Measurements from ENCODE around the gene FAHD1.
A peak's percentile ranks its signal among the peaks of the same experiment; 100 is the strongest.
"Not testable (repeated sequence)": the region's sequence is repeated elsewhere in the genome, so short reads cannot be mapped to it uniquely, and the experiment has no call there.

The FAHD1 gene

DNA sequence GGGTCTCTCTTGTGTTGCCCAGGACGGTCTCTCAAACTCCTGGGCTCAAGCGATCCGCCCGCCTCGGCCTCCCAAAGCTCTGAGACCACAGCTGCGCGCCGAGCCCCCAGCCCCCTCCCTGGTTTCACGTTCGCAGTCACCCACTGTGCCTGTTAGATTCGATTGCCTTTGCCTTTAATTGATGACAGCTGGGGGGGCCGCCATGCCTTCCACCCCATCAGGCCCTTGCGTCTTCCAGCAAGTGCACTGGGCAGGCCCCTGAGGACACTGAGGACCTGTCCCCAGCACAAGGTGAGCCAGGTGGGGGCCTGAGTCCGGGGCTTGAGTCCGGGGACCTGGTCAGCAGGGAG is 36.8 kb upstream of the FAHD1 start:
- DNase-seq, result no peak

DNA sequence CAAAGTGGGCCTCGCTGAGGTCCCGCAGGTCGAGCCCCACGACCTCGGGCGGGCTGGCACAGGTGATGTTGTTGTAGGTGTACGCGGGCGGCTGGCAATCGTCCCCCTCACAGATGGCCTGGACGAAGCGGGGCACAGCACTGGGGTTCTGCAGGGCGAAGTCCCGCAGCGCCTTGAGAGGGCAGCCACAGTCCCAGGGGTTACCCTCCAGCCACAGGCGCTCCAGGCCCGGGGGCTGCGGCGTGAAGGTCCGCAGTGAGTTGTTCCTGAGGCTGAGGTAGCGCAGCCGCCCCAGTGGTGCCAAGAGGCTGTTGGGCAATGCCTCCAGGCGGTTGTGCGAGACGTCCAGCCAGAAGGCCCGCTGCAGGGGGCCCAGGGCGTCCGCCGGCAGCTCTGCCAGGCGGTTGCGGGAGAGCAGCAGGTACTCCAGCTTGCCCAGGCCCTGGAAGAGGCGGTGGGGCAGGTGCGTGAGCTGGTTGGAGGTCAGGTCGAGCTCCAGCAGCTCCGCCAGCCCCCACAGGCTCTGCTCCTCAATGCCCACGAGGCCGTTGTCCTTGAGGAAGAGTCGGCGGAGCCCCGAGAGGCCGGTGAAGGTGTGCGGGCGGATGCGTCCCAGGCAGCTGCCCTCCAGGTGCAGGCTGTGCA is 36.3 kb upstream of the FAHD1 start:
- no peak for DNase-seq

DNA sequence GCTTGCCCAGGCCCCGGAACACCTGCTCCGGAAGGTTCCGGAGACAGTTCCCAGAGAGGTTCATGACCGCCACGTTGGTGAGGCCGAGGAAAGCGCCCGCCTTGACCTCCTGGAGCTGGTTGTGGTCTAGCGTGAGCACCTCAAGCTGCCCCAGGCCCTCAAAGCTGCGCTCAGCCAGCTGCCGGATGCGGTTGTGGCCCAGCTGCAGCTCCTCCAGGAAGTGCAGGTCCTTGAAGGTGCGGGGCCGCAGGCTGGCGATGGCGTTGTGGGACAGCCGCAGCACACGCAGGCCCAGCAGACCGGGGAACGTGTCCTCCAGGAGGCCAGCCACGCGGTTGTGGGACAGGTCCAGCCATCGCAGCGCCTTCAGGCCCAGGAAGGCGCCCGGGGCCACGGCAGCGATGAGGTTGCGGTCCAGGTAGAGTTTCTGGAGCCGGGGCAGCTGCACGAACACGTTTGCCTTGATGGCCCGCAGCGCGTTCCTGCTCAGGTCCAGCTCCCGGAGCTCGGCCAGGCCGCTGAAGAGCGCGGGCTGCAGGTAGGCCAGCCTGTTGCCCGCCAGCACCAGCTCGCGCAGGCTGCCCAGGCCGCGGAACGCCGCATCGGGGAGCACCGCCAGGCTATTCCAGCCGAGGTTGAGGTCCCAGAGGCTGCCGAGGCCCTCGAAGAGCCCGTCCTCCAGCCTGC is 35.6 kb upstream of the FAHD1 start:
- no peak for DNase-seq

DNA sequence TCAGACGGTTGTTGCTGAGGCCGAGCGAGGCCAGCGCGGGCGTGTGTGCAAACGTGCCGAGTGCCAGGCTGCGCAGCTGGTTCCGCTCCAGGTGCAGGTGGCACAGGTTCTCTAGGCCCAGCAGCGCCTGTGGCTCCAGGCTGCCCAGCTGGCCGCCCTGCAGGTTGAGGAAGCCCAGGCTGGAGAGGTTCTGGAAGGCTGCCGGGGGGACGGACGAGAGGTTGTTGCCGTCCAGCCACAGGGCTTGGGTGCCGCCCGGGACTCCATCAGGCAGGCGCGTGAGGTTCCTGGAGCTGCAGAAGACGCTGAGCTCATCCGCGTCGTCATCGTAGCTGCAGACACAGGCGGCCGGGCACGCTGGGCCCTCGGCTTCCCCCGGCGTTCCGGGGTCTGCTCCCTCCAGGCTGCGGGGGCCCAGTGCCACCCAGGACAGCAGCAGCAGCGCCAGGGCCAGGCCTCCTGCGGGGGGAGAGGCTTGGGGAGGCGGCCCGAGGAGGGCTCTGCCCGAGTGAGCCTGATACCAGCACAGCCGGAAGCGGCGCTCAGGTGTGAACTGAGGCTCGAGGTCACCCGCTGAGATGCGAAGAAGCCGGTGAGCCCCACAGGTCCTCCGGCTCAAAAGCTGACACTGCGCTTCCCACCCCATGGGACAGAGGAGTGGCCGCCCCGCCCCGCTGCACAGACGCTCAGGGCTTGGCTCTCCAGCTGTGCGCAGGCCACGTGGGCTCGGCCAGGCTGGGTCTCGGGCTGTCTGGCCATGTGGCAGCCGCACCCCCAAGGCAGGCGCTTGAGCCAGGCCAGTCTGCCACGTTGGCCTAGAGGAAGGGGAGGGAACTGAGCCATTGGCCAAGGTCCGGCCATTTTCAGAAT is 34.8 kb upstream of the FAHD1 start:
- DNase-seq, result no peak

DNA sequence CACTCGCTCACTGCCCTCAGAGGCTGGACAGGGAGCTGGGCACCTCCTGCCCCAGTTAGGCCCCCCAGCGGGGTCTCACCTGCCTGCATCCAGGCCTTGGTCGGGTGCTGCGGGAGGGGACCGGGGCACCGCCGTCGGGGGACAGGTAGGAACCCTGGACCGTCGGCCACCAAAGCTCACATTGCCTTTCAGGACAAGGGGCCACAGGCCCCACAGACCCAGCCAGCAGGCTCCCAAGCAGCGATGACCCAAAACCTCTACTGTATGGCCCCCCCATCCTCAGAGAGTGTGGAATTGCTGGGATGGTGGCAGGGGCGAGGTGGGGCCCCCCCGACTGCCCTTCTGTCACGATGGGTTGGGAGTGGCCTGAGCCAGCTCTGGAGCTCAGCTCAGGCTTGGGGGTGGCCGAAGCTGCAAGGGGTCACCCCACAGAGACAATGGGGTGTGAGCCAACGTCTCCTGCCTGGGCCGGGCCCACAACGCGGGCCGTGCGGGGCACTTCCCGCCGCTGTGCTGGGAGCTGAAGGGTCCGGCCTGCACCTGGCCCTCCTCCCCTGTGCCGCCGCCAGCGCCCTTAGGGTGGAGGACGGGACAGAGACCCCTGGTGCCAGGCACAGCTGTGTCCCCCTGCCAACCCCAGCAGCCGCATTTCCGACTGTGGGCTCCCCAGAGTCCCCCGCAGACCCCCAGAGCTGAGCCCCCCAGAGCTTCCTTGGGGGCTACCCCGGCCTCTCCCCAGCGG is 34.0 kb upstream of the FAHD1 start:
- no peak for DNase-seq

DNA sequence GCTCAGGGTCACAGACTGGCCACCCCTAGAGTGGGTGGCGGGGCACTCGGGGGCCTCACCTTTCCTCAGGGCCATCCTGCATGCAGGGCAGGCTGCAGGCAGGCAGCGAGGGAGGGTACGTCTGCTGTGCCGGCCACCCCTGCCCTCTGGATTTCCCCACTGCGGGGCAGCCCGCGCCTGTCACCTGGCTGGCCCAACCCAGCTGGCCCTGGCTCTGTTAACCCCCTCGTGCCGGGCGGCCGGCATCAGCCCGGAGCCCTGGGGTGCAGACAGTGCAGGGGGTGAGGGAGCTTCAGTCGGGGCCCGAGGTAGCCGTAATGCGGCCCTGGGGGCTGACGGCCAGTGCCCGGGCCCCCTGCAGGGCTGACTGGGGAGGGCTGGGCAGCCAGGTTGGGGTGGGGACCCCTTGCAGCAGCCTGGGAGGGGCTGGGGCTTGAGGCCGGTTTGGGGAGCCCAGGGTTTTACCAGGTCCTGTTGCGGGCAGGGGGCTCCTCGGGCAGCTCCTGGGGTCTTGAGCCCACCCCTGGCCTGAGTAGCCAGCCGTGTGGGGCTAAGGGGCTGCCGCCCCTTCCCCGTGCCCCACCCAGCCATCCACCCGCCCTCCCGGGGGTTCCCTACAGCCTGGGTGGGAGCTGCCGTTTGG is 33.3 kb upstream of the FAHD1 start, which contains the start of gene IGFALS:
Gene IGFALS (minus strand): TSS at position 128 of the 643 bp plus-strand sequence. CDS start 53 bp downstream, at position 75.
- no peak for DNase-seq

DNA sequence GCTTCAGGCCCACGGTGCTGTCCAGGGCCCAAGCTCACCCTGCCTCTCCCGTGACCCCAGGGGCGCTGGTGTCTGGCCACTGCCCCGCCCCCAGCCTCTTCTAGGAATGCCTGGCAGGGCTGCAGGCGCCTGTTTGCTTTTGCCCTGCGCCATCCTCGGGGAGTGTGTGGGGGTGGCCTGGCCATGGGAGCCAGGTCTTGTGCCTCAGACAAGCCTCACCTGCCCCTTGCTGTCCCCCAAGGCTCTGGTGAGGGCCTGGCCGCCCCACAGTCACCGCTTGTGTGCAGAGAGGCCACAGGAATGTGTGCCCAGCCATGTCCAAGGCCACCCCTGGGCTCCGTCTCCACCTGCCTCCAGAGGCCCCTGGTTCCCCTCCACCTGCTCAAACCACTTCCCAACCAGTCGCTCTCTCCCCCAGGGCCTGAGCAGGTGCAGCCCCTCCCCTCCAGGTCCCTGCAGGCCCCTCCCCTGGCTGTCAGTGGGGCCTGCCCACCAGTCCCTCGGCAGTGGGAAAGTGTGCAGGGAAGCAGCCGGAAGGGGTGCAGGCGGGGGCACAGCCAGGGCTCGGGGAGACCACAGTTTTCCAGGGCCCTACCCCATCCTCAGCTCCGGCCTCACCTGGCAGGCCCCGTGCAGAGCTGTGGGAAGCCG is 32.7 kb upstream of the FAHD1 start:
- no peak for DNase-seq

DNA sequence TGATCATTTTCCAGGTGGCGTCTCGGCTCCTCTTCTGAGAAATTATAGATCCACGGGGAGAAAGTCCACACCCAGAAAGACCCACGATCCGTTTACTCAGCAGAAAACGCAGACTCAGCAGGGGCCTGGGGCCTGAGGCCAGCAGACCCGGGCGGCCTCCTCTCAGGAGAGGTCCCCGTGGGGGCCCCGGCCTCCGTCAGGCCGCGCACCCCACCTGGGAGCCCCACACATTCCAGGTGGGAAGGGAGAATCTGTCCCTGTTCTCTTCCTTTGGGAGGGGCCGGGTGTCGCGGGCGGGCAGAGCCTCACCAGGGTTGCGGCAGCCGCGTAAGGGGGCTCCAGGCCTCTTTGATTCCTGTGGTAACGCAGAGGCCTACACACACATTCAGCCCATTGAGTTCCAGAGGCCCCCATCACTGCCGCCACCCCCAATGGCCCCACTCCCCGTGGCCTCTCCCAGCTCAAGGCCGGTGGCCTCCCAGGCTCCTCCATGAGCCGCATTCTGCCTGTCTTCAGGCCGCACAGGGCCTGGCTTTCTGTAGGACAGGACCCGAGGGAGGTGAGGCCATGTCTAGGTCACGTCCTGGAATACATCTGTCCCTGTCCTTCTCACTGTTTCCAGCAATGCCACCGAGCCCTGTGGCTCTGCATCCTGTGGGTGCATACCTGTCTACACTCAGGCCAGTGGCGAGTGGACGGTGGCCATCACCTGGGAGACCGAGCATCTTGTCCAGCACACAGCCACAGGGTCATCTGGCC is 31.9 kb upstream of the FAHD1 start:
- DNase-seq, result no peak

DNA sequence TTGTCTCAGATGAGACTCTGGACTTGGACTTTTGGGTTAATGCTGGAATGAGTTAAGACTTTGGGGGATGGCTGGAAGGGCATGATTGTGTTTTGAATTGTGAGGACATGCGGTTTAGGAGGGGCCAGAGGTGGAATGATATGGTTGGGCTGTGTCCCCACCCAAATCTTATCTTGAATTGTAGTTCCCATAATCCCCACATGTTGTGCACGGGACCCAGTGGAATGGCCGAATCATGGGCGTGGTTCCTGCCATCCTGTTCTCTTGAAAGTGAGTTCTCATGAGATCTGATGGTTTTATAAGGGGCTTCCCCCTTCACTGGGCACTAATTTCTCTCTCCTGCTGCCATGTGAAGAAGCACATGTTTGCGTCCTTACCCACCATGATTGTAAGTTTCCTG is 27.7 kb upstream of the FAHD1 start:
- DNase-seq, result not testable (repeated sequence)

DNA sequence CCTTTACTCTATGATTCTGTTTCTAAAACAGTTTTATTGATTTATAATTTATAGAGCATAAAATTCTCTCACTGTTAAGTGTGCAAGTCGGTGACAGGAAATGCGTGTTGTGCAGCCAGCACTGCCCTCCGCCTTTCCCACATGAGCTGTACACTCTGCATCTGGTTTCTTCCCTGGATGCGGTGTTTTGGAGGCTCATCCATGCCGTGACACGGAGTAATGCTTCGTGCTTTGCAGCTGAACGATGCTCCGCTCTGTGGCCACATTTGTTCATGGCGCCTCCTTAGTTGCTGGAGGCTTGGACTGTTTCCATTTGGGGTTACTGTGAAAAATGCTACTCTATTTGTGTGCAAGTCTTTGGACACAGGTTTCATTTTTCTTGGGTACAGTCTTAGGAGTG is 26.3 kb upstream of the FAHD1 start:
- DNase-seq, result no peak

DNA sequence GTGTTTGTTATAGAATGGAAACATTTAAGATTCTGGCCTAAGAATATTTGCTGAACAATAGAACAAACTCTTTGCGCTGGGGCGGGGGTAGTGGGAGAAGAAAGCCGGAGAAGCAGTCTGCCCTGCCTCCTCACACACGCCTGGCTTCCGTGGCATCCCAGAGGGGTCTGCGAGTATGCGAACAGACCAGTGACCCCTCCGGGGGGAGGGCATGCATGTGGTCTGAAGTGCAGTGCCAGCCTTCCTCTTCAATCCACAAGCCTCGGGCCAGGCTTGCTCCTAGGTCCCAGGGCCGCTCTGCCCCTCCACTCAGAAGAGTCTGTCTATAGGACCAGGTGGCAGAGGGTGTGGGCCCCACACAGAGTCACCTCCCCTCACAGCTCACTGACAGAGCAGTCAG is 19.4 kb upstream of the FAHD1 start:
- no peak for DNase-seq

DNA sequence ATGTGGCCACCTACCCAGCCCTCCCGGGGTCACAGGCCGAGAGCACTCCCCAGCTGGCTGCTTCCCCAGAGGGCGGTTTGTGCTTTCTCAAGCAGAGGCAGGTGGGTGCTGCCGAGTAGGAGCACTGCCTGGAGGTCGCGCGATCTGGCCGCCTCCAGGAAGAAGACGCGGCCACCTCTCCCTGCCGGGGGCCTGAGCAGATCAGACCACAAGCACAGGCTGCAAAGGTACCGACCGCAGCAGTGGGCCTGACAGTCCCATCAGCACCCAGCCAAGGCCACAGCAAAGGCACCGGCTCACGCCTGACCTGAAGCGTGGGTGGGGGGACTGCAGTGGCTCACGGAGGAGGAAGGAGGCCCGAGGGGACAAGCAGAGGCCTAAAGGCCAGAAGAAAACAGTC is 18.3 kb upstream of the FAHD1 start:
- no peak for DNase-seq

DNA sequence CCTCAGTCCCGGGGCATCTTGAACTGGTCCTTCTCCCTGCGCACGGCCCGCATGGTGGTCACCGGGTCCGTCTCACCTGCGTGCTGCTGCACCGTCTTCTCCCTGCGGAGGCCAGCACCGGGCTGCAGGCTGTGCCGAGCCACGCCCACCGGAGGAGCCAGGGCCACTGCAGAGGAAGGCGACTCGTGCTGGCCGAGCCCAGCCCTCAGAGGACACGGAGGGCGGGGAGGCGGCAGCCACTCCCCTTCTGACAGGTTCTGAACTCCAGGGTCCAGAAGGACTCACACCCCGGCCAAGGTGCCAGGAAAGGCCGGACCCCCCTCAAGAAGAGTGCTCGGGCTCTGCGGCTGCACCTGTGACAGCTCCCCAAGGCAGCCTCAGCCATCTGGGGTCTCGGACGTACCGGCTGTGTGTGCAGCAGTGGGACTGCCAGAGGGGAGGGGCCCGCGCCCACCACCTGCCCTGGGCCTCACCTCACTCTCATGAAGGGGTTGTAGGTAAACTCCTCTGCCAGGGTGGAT is 17.7 kb upstream of the FAHD1 start:
- DNase-seq, result no peak

DNA sequence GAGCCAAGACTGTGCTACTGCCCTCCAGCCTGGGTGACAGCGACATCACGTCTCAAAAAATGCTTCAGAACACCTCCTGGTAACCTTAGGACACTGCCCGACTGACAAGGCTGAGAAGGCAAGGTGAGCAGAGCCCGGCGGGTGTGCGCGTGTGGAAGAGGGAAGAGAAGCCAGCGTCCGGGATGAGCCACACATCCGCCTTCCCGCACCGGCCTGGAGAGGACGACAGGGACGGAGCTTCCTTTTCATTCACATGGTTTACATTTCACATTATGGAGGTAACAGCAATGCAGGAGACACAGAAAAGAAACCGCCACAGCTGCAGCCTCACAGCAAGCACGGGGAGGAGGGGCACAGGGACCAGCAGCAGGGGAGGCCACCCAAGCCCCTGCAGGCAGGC is 16.9 kb upstream of the FAHD1 start:
- no peak for DNase-seq

DNA sequence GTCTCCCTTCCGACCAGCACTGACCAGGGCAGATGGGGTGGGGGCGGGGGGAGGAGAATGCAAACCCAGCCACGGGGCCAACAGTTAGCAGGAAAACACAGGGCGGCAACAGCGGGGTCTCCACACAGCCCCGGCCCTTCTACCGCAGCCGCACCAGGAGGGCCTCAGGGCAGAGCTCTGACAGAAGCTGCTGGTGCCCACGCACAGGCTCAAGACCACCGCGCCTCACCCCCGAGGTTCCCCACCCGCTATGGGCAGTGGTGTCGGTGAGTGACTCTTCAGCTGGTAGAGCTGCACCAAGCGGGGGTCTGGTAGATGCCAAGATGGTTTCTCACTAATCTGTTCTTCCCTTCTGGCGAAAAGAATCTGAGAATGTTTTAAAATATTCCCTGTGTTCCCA is 16.5 kb upstream of the FAHD1 start:
- DNase-seq, result no peak

DNA sequence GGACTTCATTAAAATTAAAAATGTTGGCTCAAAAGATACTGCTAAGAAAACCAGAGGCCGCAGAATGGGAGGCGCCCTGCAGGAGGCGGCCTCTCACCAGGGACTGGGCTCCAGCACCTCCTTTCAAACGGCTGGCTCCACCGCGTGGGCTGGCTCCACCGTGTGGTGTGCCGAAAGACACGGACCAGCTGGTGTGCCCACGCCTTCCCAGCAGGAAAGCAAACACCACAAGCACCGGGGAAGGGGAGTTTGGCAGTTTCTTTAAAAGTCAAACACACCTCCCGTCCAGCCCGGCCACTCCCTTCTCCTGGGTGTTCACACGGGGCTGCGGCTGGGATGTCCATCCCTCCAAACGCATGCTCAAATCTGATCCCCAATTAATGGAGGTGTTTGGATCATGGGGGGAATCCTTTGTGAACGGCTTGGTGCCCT is 14.3 kb upstream of the FAHD1 start:
- peak; percentile 25 for DNase-seq

DNA sequence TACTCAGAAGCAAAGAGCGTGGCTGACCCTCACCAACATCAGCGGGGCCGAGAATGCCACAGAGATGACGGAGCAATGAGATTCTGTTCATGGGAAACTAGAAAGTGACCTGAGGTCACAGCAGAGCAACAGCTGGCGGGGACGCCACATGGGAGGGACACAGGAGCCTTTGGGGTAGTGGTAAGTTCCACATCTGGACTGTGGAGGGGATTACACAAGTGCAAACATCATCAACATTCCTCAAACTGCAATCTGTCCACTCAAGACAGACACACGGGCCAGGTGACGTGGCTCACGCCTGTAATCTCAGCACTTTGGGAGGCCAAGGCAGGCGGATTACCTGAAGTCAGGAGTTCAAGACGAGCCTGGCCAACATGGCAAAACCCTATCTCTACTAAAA is 11.5 kb upstream of the FAHD1 start:
- DNase-seq, result no peak

DNA sequence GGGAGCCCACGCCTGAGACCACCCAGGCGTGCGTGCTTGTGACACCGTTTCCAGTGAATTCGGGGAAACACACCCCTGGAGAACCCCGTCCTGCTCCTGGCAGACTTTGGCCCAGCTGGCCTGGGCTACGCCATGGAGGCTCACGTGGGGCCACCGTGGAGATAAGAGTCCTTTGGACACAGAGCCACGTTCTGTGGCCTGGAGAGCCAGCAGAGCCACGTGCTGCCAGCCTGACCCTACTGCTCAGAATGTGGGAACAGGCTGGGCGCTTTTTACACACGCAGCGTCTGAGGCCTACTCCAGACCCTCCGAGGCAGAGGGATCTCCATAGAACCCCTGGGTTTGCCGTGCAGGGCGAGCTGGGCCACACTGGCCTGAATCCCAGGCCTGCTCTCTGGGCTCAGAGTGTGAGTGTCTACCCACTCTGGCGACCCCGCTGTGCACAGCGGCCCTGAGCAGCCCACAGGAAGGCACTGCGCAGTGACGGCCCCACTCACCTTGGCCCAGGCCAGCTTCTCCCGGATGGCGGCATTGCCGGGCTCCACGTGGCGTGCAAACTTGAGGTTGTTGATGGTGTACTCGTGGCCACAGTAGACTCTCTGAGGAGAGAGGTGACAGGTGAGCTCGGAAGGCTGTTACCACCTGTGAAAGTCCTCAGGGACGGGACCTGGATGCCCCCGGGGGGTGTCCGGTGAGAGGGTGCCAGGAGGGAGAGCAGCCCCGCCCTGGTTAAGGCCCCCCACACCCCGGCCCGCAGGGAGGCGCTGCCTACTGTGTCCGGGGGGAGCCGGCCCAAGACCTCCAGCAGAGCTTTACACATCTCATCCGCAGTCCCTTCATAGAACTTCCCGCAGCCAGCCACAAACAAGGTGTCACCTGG is 10.4 kb upstream of the FAHD1 start:
- DNase-seq, result no peak

DNA sequence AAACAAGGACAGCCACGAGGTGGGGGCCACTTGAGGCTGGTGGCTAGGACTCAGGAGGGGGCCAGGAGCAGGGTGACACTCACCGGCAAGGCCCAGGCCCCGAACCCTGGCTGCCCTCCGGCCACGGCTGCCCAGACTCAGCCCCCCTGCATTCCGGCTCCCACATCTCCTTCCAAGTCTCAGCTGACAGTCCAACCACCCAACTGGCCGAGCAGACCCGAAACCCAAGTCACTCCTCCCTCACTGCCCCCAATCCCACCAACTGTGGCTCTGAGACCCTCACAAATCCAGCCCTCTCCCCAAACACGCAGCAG is 9.8 kb upstream of the FAHD1 start:
- DNase-seq, result no peak

DNA sequence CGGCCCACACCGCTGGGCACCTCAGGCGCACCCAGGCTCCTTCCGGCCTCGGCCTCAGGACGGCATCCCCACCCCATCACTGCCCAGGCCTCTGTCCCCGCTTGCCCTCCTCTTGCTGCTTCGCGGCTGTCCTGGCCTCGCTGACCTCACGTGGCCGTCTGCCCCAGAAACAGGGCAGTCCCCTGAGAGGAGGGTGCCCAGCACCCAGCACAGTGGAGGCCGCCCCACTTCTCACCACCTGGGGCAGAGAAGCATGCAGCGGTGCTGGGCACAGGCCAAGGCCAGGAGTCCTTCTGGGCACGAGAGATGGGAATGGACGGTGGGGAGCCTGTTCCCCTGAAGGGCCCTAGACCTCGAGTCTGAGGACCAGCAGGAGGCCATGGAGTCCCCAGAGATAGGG is 9.3 kb upstream of the FAHD1 start:
- no peak for DNase-seq
